ENCODE data around the gene FMN1.

GRCh38 chr15:32919749-32920414 lies 274.6 kb downstream of the FMN1 start:
- no peak for TF ChIP-seq CTCF (IDR thresholded peaks at IDR 0.05)
- TF ChIP-seq POLR2A (IDR thresholded peaks at IDR 0.05), result no peak

Data from body of pancreas (tissue), 4 donors.